ENCODE measurements around the gene MPP7. TPM values are rescaled to one million over a fixed set of nuclear protein-coding genes. Genes with fewer than 3 reads are reported as not detected.

MPP7 gene
- total RNA-seq, 3 donors from 2014 or later (not counting 1 experiment from before 2014, with no cell fraction given): 11.5 to 21.0 (median 19.1) TPM

DNA sequence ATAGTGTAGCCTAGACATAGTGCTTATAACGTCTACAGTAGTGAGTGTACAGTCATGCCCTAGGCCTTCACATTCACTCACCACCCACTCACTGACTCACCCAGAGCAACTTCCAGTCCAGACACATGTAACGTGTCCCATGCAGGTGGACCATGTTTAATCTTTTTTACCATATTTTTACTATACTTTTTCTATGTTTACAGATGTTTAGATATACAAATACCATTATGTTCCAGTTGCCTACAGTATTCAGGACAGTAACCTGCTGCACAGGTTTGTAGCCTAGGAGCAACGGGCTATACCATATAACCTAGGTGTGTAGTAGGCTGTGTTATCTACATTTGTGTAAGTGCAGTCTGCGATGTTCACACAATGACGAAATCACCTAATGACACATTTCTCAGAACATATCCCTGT lies 11.0 kb downstream of the MPP7 start:
- H3K4me1 Mint-ChIP-seq: peaks cover 9 to 23% of the 10 kb centered on the region in 2 donors
- no peak overlapping the region for H3K4me3 ChIP-seq (ENCODE audit: low read length)
- H3K36me3 ChIP-seq (ENCODE audit: control insufficient read depth, insufficient read depth, low read length): no peaks in the 10 kb centered on the region
- ATAC-seq: no peak
- H3K36me3 Mint-ChIP-seq: no peaks in the 10 kb centered on the region
- H3K4me3 Mint-ChIP-seq: no peak overlapping the region
- no peak overlapping the region for H3K27ac ChIP-seq (ENCODE audit: low read length)
- TF ChIP-seq, protein P1, sequence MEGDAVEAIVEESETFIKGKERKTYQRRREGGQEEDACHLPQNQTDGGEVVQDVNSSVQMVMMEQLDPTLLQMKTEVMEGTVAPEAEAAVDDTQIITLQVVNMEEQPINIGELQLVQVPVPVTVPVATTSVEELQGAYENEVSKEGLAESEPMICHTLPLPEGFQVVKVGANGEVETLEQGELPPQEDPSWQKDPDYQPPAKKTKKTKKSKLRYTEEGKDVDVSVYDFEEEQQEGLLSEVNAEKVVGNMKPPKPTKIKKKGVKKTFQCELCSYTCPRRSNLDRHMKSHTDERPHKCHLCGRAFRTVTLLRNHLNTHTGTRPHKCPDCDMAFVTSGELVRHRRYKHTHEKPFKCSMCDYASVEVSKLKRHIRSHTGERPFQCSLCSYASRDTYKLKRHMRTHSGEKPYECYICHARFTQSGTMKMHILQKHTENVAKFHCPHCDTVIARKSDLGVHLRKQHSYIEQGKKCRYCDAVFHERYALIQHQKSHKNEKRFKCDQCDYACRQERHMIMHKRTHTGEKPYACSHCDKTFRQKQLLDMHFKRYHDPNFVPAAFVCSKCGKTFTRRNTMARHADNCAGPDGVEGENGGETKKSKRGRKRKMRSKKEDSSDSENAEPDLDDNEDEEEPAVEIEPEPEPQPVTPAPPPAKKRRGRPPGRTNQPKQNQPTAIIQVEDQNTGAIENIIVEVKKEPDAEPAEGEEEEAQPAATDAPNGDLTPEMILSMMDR (IDR thresholded peaks at IDR 0.05): no peak
- no peak overlapping the region for H3K27ac Mint-ChIP-seq
- no peaks in the 10 kb centered on the region for H3K9me3 ChIP-seq (ENCODE audit: control insufficient read depth, insufficient read depth, low read length)
- H3K27me3 Mint-ChIP-seq (ENCODE audit: low read depth in 2 of 2): no peaks in the 10 kb centered on the region
- H3K9me3 Mint-ChIP-seq: no peaks in the 10 kb centered on the region
- no peak for DNase-seq
- H3K4me1 ChIP-seq (ENCODE audit: control insufficient read depth, insufficient read depth, low read length): no peaks in the 10 kb centered on the region
- no peaks in the 10 kb centered on the region for H3K27me3 ChIP-seq (ENCODE audit: control insufficient read depth, insufficient read depth, low read length)
- intact Hi-C loops (cut with micrococcal nuclease): no loop called here
- 76% methylated on average over 2 of the region's 5 CpGs for WGBS (ENCODE audit: insufficient coverage)

DNA sequence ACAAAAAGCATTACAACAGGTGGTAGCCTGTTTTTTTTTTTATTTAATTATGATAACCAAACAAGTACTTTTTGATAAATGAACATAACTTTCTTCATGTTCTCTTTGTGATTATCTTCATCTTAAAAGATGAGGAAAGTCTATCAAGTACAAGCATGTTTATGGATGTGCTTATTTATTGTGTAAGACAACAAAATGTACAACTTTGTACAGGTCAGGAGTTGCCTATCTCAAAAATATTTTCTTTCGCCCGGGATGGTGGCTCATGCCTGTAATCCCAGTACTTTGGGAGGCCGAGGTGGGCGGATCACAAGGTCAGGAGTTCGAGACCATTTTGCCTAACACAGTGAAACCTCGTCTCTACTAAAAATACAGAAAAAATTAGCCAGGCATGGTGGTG lies 17.0 kb downstream of the MPP7 start:
- no peak for ATAC-seq
- H3K4me1 Mint-ChIP-seq: peaks cover 0 to under 1% of the 10 kb centered on the region in 2 donors
- WGBS (ENCODE audit: insufficient coverage): 93% methylated on average over 6 of the region's 6 CpGs
- no peak overlapping the region for H3K4me3 Mint-ChIP-seq
- H3K36me3 ChIP-seq (ENCODE audit: control insufficient read depth, insufficient read depth, low read length): no peaks in the 10 kb centered on the region
- TF ChIP-seq, protein P1 (IDR thresholded peaks at IDR 0.05): no peak
- no peaks in the 10 kb centered on the region for H3K27me3 Mint-ChIP-seq (ENCODE audit: low read depth in 2 of 2)
- no peaks in the 10 kb centered on the region for H3K9me3 ChIP-seq (ENCODE audit: control insufficient read depth, insufficient read depth, low read length)
- no peak overlapping the region for H3K4me3 ChIP-seq (ENCODE audit: low read length)
- no peaks in the 10 kb centered on the region for H3K27me3 ChIP-seq (ENCODE audit: control insufficient read depth, insufficient read depth, low read length)
- intact Hi-C loops (cut with micrococcal nuclease): no loop called here
- no peak overlapping the region for H3K27ac ChIP-seq (ENCODE audit: low read length)
- H3K27ac Mint-ChIP-seq: no peak overlapping the region
- H3K36me3 Mint-ChIP-seq: no peaks in the 10 kb centered on the region
- DNase-seq: no peak
- no peaks in the 10 kb centered on the region for H3K9me3 Mint-ChIP-seq
- H3K4me1 ChIP-seq (ENCODE audit: control insufficient read depth, insufficient read depth, low read length): no peaks in the 10 kb centered on the region

DNA sequence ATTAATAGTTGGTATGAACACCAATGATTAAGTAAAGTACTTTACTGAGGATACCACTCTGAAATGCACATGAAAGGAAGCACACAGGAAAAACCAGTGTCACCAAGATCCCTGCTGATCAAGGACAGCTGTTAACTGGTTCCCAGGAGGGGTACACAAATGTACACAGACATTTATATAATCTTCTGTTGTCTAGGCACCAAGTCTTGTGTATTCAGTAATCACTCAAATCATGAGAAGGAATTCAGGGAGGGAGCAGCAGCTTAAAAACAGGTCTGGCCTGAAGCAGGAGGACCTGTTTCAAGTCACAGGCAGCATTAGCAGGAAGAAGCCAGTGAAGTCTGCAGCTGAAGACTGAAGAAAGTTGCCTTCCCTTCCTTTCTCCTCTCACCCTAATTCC lies 18.7 kb downstream of the MPP7 start:
- H3K27me3 Mint-ChIP-seq (ENCODE audit: low read depth in 2 of 2): no peaks in the 10 kb centered on the region
- peaks cover 0 to 7% of the 10 kb centered on the region in 2 donors for H3K4me1 Mint-ChIP-seq
- Histone ChIP-seq H3K27me3 (ENCODE audit: control insufficient read depth, insufficient read depth, low read length) (no peaks in the 10 kb centered on the region), H3K36me3 (ENCODE audit: control insufficient read depth, insufficient read depth, low read length) (no peaks in the 10 kb centered on the region), H3K4me1 (ENCODE audit: control insufficient read depth, insufficient read depth, low read length) (no peaks in the 10 kb centered on the region), H3K27ac (ENCODE audit: low read length) (no peak overlapping the region), H3K9me3 (ENCODE audit: control insufficient read depth, insufficient read depth, low read length) (no peaks in the 10 kb centered on the region), H3K4me3 (ENCODE audit: low read length) (no peak overlapping the region)
- H3K27ac Mint-ChIP-seq: no peak overlapping the region
- TF ChIP-seq, protein P1 (IDR thresholded peaks at IDR 0.05): no peak
- no peak for DNase-seq
- no peaks in the 10 kb centered on the region for H3K9me3 Mint-ChIP-seq
- intact Hi-C loops (cut with micrococcal nuclease): no loop called here
- no peak overlapping the region for H3K4me3 Mint-ChIP-seq
- H3K36me3 Mint-ChIP-seq: no peaks in the 10 kb centered on the region
- ATAC-seq: no peak

DNA sequence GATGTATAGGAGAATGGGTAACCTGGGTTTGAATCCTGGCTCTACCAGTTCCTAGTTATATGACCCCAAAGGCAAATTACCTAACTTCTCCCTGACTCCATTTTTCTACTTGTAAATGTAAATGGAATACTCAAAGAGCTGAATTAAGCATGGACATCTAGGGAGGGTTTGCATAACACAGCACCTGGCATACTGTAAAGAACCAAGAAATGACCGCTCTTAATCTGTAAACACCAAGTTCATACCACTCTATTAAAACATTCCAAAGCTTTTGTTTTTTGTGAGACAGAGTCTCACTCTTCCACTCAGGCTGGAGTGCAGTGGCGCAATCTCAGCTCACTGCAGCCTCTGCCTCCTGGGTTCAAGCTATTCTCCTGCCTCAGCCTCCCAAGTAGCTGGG lies 19.6 kb downstream of the MPP7 start:
- WGBS (ENCODE audit: insufficient coverage): 94% methylated on average over 2 of the region's 2 CpGs
- TF ChIP-seq, protein P1 (IDR thresholded peaks at IDR 0.05): no peak
- Mint-ChIP-seq H3K27ac (no peak overlapping the region), H3K9me3 (no peaks in the 10 kb centered on the region), H3K36me3 (no peaks in the 10 kb centered on the region), H3K4me3 (no peak overlapping the region), H3K27me3 (ENCODE audit: low read depth in 2 of 2) (no peaks in the 10 kb centered on the region), H3K4me1 (peaks cover 0 to 7% of the 10 kb centered on the region in 2 donors)
- H3K9me3 ChIP-seq (ENCODE audit: control insufficient read depth, insufficient read depth, low read length): no peaks in the 10 kb centered on the region
- intact Hi-C loops (cut with micrococcal nuclease): no loop called here
- H3K4me1 ChIP-seq (ENCODE audit: control insufficient read depth, insufficient read depth, low read length): no peaks in the 10 kb centered on the region
- H3K27ac ChIP-seq (ENCODE audit: low read length): no peak overlapping the region
- no peak for DNase-seq
- no peak for ATAC-seq
- H3K36me3 ChIP-seq (ENCODE audit: control insufficient read depth, insufficient read depth, low read length): no peaks in the 10 kb centered on the region
- no peaks in the 10 kb centered on the region for H3K27me3 ChIP-seq (ENCODE audit: control insufficient read depth, insufficient read depth, low read length)
- H3K4me3 ChIP-seq (ENCODE audit: low read length): no peak overlapping the region

Measured in natural killer cell (primary cell).